Activated naive CD4-positive, alpha-beta T cell treated with anti-CD3 and anti-CD28 coated beads, Interleukin-2, amount 50 U/mL, for 24 hours (primary cell): ENCODE measurements around the gene XNDC1N.
"Not testable (repeated sequence)": the region's sequence is repeated elsewhere in the genome, so short reads cannot be mapped to it uniquely, and the experiment has no call there.

Experiments
- H3K27ac Mint-ChIP-seq: one replicate; pipeline ENCODE4 v1.8.0; 2021; ENCODE audit warnings: mild to moderate bottlenecking, mixed read lengths
- H3K27me3 Mint-ChIP-seq: one replicate; pipeline ENCODE4 v1.8.0; 2021; ENCODE audit warnings: mixed read lengths
- H3K36me3 Mint-ChIP-seq: one replicate; pipeline ENCODE4 v1.8.0; 2021; ENCODE audit warnings: mixed read lengths
- H3K4me1 Mint-ChIP-seq: one replicate; pipeline ENCODE4 v1.8.0; 2021; ENCODE audit warnings: mixed read lengths
- H3K4me3 Mint-ChIP-seq: one replicate; pipeline ENCODE4 v1.8.0; 2021; ENCODE audit warnings: mild to moderate bottlenecking, mixed read lengths
- H3K9me3 Mint-ChIP-seq: one replicate; pipeline ENCODE4 v1.8.0; 2021; ENCODE audit warnings: mixed read lengths

The XNDC1N gene

DNA sequence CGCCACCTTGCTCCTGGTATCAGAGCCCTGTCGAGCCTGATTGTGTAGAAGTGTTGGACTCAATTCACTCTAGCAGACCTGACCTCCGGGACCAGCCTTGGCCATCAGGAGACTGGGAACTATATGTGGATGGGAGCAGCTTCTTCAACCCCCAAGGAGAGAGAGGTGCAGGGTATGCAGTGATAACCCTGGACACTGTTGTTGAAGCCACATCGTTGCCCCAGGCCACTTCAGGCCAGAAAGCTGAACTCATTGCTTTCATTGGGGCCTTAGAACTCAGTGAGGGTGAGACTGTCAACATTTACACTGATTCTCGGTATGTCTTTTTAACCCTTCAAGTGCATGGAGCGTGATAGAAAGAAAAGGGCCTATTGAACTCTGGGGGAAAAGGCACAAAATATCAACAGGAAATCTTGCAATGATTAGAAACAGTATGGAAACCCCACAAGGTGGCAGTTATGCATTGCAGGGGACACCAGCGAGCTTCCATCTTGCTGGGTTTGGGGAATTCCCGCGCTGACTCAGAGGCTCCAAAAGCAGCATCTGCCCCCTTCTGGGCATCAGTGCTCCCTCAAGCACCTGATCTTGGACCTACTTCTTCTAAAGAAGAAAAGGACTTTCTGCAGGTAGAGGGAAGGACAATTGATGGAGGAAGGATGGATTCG is 16.9 kb downstream of the XNDC1N start:
- not testable (repeated sequence) for H3K27me3 Mint-ChIP-seq, H3K9me3 Mint-ChIP-seq, H3K4me3 Mint-ChIP-seq
- Mint-ChIP-seq H3K27ac (peak overlapping the region; percentile 82), H3K36me3 (peaks cover 11% of the 10 kb centered on the region), H3K4me1 (peaks cover 10% of the 10 kb centered on the region)

DNA sequence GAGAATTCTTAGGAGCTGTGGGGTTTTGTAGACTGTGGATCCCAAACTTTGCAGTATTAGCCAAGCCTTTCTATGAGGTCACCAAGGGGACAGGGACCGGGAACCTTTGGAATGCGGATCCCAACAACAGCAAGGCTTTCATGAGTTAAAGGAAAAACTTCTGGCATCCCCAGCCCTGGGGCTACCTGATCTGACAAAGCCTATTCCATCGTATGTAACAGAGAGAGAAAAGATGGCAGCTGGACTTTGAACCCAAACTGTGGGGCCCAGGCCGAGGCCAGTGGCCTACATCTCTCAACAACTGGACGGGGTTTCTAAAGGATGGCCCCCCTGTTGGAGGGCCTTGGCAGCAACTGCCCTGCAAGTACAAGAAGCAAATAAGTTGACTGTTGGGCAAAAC is 17.6 kb downstream of the XNDC1N start:
- not testable (repeated sequence) for H3K27ac Mint-ChIP-seq, H3K36me3 Mint-ChIP-seq, H3K27me3 Mint-ChIP-seq, H3K9me3 Mint-ChIP-seq, H3K4me3 Mint-ChIP-seq
- H3K4me1 Mint-ChIP-seq, result peaks cover 10% of the 10 kb centered on the region

DNA sequence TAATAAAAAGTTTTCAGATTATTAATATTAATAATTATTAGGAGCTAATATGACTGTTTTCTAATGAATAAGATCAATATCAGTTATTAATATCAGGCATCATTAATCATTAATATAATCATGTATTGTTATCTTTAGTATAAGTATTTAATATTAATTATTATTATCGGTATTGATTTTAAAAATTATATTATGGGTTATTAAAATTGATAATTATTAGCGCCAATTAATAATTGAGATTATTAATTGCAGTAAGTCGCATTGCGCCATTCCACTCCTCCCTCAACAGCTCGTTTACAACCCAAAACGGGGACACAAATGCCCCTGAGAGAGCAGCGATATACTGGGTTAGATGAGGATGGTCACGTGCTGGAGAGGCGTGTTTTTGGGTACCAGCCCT is 20.2 kb downstream of the XNDC1N start:
- H3K4me3 Mint-ChIP-seq, result no peak overlapping the region
- H3K36me3 Mint-ChIP-seq, result peaks cover 7% of the 10 kb centered on the region
- no peak overlapping the region for H3K27ac Mint-ChIP-seq

DNA sequence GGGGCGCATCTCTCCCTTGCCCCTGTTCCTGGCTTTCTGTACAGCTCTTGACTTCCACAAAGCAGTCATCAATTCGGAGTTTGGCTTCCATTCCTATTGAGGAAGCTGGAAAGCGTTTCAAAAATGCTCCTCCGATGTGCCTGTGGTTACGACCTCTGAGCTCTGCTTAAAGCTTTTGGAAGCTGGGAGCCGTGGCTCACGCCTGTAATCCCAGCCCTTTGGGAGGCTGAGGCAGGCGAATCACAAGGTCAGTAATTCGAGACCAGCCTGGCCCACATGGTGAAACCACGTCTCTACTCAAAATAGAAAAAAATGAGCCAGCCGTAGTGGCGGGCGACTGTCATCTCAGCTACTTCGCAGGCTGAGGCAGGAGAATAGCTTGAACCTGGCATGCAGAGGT is 27.3 kb downstream of the XNDC1N start:
- H3K9me3 Mint-ChIP-seq, H3K27ac Mint-ChIP-seq, H3K27me3 Mint-ChIP-seq, H3K4me1 Mint-ChIP-seq, H3K4me3 Mint-ChIP-seq: not testable (repeated sequence)
- peaks cover 12% of the 10 kb centered on the region for H3K36me3 Mint-ChIP-seq

More for the DNA sequence above, 20.2 kb downstream of the XNDC1N start:
- Mint-ChIP-seq H3K9me3 (no peaks in the 10 kb centered on the region), H3K27me3 (no peaks in the 10 kb centered on the region), H3K4me1 (peaks cover 10% of the 10 kb centered on the region)

DNA sequence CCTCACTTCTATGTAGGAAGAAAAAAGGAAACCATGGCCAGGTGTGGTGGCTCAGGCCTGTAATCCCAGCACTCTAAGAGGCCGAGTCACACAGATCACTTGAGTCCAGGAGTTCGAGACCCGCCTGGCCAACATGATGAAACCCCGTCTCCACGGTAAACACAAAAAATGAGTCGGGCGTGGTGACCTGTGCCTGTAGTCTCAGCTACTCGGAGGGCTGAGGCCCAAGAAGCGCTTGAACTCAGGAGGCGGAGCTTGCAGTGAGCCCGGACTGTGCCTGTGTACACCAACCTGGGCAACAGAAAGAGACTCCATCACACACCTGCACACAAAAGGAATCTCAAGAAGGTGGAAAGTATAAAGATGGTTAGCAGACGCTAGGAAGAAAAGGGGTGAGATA is 32.4 kb downstream of the XNDC1N start:
- Mint-ChIP-seq H3K4me3 (no peak overlapping the region), H3K36me3 (peaks cover 25% of the 10 kb centered on the region), H3K27ac (no peak overlapping the region), H3K27me3 (no peaks in the 10 kb centered on the region), H3K9me3 (no peaks in the 10 kb centered on the region), H3K4me1 (no peaks in the 10 kb centered on the region)

DNA sequence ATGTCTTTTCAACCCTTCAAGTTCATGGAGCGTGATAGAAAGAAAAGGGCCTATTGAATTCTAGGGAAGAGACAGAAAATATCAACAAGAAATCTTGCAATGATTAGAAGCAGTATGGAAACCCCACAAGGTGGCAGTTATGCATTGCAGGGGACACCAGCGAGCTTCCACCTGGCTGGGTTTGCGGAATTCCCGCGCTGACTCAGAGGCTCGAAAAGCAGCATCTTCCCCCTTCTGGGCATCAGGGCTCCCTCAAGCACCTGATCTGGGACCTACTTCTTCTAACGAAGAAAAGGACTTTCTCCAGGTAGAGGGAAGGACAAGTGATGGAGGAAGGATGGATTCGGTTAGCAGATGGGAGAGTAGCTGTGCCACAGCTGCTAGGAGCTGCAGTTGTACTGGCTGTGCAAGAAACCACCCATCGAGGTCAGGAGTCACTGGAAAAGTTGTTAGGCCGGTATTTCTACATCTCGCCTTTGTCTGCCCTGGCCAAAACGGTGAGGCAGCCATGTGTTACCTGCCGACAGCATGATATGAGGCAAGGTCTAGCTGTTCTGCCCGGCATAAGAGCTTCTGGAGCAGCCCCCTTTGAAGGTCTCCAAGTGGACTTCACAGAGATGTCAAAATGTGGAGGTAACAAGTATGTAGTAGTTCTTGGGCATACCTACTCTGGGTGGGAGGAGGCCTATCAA is 39.1 kb downstream of the XNDC1N start:
- not testable (repeated sequence) for H3K27ac Mint-ChIP-seq, H3K9me3 Mint-ChIP-seq, H3K4me1 Mint-ChIP-seq, H3K27me3 Mint-ChIP-seq, H3K4me3 Mint-ChIP-seq
- H3K36me3 Mint-ChIP-seq, result peaks cover 11% of the 10 kb centered on the region

DNA sequence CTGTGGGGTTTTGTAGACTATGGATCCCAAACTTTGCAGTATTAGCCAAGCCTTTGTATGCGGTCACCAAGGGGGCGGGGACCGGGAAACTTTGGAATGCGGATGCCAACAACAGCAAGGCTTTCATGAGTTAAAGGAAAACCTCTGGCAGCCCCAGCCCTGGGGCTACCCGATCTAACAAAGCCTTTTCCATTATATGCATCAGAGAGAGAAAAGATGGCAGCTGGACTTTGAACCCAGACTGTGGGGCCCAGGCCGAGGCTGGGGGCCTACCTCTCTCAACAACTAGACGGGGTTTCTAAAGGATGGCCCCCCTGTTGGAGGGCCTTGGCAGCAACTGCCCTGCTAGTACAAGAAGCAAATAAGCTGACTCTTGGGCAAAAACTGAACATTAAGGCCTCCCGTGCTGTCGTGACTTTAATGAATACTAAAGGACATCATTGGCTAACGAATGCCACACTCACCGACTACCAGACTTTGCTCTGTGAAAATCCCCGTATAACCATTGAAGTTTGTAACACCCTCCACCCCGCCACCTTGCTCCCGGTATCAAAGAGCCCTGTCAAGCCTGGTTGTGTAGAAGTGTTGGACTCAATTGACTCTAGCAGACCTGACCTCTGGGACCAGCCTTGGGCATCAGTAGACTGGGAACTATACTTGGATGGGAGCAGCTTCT is 39.9 kb downstream of the XNDC1N start:
- H3K27me3 Mint-ChIP-seq, H3K4me1 Mint-ChIP-seq, H3K9me3 Mint-ChIP-seq, H3K36me3 Mint-ChIP-seq, H3K27ac Mint-ChIP-seq, H3K4me3 Mint-ChIP-seq: not testable (repeated sequence)

DNA sequence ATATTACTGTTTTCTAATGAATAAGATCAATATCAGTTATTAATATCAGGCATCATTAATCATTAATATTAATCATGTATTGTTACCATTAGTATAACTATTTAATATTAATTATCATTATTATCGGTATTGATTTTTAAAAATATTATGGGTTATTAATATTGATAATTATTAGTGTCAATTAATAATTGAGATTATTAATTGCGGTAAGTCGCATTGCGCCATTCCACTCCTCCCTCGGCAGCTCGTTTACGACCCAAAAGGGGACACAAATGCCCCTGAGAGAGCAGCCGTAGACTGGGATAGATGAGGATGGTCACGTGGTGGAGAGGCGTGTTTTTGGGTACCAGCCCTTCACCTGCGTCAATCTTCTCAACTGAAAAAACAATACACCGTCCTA is 42.6 kb downstream of the XNDC1N start:
- H3K27ac Mint-ChIP-seq, H3K27me3 Mint-ChIP-seq, H3K9me3 Mint-ChIP-seq, H3K4me1 Mint-ChIP-seq, H3K4me3 Mint-ChIP-seq: not testable (repeated sequence)
- H3K36me3 Mint-ChIP-seq, result peaks cover 12% of the 10 kb centered on the region
